BJ (cell line): ENCODE results near the gene STARD6. TPM values are rescaled to one million over a fixed set of nuclear protein-coding genes. Genes with fewer than 3 reads are reported as not detected.

Experiments
- CTCF ChIA-PET: fragments of 350-600 bp; formaldehyde crosslinking; extraction: SDS; loops from one replicate; lab custom pipeline; 2021; ENCODE audit warnings: antibody characterized with exemption, inconsistent platforms; lab: Yijun Ruan, JAX
- POLR2A ChIA-PET: fragments of 300-600 bp; sonication (Branson Sonifier 250); formaldehyde crosslinking; extraction: SDS; loops from one replicate; lab custom pipeline; 2021; ENCODE audit warnings: antibody characterized with exemption; lab: Charles Lee
- DNase-seq: peaks from one replicate; pipeline ENCODE4 v3.0.0-alpha.2; 2011; ENCODE audit warnings: low read depth
- H3K27me3 ChIP-seq: 2 replicates; pipeline ENCODE4 v1.6.0; 2011; ENCODE audit warnings: low read length; ENCODE audit not compliant: control insufficient read depth, insufficient read depth
- H3K36me3 ChIP-seq: 2 replicates; pipeline ENCODE4 v1.5.1; 2011; ENCODE audit warnings: low read length; ENCODE audit not compliant: control insufficient read depth, insufficient read depth
- H3K4me3 ChIP-seq: 2 replicates; pipeline ENCODE4 v1.5.1; 2011; ENCODE audit warnings: low read depth, mild to moderate bottlenecking, control low read depth, low read length
- polyA minus RNA-seq: library from RNA; depleted of rRNA, polyadenylated mRNA; stranded (reverse); fragments of >200 nt; gene quantifications from 2 replicates; pipeline ENCODE4 v1.2.3, GENCODE V29; 2011; rRNA and poly(A)+ RNA removed
- polyA plus RNA-seq: library from polyadenylated mRNA; depleted of rRNA; stranded (reverse); fragments of >200 nt; gene quantifications from 2 replicates; pipeline ENCODE4 v1.2.3, GENCODE V29; 2011; rRNA removed
- TF ChIP-seq, protein P1 (sequence below): IDR thresholded peaks from 2 replicates; pipeline ENCODE4 v1.5.1; 2011; ENCODE audit warnings: low read depth, mild to moderate bottlenecking, control low read depth, inconsistent platforms, low read length, moderate library complexity; ENCODE audit not compliant: insufficient read depth

The STARD6 gene, protein sequence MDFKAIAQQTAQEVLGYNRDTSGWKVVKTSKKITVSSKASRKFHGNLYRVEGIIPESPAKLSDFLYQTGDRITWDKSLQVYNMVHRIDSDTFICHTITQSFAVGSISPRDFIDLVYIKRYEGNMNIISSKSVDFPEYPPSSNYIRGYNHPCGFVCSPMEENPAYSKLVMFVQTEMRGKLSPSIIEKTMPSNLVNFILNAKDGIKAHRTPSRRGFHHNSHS
- polyA plus RNA-seq (not detected in 2 replicates), polyA minus RNA-seq (not detected in 2 replicates)

DNA sequence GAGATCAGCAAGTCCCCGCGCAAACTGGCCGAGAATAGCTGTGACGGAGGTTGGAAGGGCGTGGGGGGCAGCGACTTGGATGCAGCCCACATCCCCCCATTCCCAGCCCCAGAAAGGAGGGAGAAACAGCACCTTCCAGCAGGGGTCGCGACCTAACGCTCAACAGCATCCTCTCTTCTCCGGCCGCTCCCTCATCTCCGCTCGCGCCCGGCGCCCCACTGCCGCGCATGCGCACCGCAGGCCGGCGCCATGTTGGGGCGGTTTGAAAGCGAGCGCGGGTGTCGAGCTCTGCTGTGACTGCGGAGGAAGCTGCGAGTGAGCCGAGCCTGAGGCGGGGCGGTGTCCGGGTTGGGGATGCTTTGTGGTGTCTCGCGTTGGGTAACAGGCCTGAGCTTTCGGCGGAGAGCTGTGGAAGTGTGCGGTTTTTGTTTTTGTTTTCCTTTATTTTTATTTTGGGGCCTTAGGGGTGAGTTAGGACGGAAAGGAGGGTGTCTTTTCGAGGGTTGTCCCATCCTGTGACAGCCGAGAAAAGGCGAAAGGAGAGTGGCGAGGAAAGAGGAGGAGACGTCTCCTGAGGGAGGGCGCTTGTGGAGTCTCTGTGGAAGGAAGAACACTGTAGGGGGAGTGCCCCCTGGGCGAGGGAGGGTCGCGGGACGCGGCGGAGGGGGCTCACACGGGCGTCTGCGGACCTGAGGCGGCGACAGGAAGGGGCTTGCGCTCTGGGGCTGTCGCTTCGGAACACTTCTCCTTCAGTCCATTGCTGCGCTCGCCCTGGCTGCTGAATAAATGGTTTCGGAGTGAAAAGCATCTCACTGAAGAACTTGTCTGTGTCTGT lies at the start of gene STARD6, which contains the start of gene C18orf54:
TSS of gene STARD6 (minus strand) at position 199 of the 835 bp plus-strand sequence. CDS start 3,285 bp downstream, outside the sequence.
TSS of gene C18orf54 (plus strand) at position 247 of the 835 bp plus-strand sequence. CDS start 2,667 bp downstream, outside the sequence.
- CTCF ChIA-PET, result interaction anchor here (0.9 to 1.6 kb wide), 9 partner anchors 13 to 314 kb away, joined by 3 to 5 read pairs (median 3); no protein-coding TSS in a partner anchor
- DNase-seq, result peak; percentile 52

DNA sequence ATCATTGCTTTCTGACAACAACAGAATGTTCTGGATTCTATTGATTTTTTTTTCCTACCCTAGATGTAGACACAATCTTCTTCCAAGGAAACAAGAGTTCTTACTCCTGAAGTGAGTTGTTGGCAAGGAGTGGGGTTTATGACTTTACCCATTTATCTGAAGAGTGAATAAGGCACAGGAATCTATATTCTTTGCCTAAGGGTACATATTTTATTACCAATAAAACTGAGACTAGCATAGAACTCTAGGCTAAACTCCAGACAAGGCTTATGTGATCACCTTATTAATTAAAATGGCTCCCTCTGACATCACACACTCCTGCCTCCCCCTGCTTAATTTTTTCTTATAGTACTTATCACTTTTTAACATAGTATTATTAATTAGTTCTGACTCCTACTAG lies 47.6 kb upstream of the STARD6 start:
- POLR2A ChIA-PET, result no interaction called here
- no peaks in the 10 kb centered on the region for H3K36me3 ChIP-seq
- no peaks in the 10 kb centered on the region; the same call in 1 of the 2 replicates for H3K27me3 ChIP-seq
- no peak overlapping the region for H3K4me3 ChIP-seq
- TF ChIP-seq, protein P1, sequence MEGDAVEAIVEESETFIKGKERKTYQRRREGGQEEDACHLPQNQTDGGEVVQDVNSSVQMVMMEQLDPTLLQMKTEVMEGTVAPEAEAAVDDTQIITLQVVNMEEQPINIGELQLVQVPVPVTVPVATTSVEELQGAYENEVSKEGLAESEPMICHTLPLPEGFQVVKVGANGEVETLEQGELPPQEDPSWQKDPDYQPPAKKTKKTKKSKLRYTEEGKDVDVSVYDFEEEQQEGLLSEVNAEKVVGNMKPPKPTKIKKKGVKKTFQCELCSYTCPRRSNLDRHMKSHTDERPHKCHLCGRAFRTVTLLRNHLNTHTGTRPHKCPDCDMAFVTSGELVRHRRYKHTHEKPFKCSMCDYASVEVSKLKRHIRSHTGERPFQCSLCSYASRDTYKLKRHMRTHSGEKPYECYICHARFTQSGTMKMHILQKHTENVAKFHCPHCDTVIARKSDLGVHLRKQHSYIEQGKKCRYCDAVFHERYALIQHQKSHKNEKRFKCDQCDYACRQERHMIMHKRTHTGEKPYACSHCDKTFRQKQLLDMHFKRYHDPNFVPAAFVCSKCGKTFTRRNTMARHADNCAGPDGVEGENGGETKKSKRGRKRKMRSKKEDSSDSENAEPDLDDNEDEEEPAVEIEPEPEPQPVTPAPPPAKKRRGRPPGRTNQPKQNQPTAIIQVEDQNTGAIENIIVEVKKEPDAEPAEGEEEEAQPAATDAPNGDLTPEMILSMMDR, result no peak
- DNase-seq, result no peak
- CTCF ChIA-PET, result interaction anchor here (1.3 kb wide), 1 partner anchor 13 kb away, joined by 7 read pairs; no protein-coding TSS in a partner anchor

More for the DNA sequence above, at the start of gene STARD6, which contains the start of gene C18orf54:
- POLR2A ChIA-PET, result interaction anchor here (0.5 kb wide), 1 partner anchor 13 kb away, joined by 3 read pairs; no protein-coding TSS in a partner anchor
- Histone ChIP-seq H3K4me3 (peak within 1 kb of the TSS; percentile 80), H3K36me3 (no peaks in the 10 kb centered on the region), H3K27me3 (no peaks in the 10 kb centered on the region)
- TF ChIP-seq, protein P1, result peak; percentile 53

DNA sequence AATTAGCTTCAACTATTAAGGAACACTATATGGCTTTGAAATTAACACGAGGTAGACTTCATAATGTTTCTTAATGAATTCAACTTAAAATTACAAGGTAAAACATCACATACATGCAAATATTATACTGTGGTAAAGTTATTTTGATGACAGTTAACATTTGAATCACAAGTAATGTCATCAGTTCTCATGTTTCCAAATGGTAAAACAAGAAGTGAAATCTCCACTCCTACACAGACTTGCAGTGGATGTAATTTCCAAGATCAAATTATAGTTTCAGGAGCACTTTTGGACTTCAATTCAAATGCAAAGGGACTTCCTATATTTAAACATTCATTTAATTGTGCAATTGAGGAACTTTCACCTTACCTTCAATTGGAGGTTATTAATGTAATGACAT lies 39.1 kb upstream of the STARD6 start:
- TF ChIP-seq, protein P1, result no peak
- ChIA-PET CTCF (no interaction called here), POLR2A (no interaction called here)
- no peak for DNase-seq
- Histone ChIP-seq H3K4me3 (no peak overlapping the region), H3K27me3 (no peaks in the 10 kb centered on the region), H3K36me3 (no peaks in the 10 kb centered on the region)

DNA sequence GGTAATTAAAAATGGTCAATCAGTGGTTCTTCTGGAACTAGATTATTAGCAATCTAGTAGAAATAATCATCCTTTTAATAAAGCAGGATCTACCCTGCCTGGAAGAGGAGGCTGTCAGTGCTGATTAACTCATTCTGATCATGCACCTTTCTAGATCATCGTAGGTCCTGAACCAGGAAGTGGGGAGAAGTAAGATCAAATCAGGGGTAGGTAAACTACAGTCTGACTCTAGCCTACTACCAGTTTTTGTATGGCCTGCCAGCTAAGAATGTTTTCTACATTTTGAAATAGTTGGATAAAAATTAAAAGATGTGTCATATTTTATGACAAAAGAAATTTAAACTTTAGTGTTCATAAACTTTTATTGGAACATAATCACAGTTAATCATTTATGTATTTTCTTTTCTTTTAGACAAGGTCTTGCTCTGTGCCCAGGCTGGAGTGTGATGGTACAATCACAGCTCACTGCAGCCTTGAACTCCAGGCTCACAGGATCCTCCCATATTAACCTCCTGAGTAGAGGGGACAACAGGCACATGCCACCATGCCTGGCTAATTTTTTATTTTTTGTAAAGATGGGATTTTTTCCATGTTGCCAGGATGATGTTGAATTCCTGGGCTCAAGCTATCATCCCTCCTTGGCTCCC lies 36.1 kb upstream of the STARD6 start:
- DNase-seq, result no peak
- POLR2A ChIA-PET, result no interaction called here
- CTCF ChIA-PET, result no interaction called here
- TF ChIP-seq, protein P1, result no peak
- Histone ChIP-seq H3K27me3 (no peaks in the 10 kb centered on the region), H3K36me3 (no peaks in the 10 kb centered on the region), H3K4me3 (no peak overlapping the region)
